H1 (cell line): ENCODE measurements around the gene USP53. TPM values are rescaled to one million over a fixed set of nuclear protein-coding genes. Genes with fewer than 3 reads are reported as not detected.

Source experiments
- CHD2 ChIP-seq: IDR thresholded peaks from 2 replicates; pipeline ENCODE4 v1.6.1; 2012; ENCODE audit warnings: low read length, improper control_type of control experiment
- MAFK ChIP-seq: IDR thresholded peaks from 2 replicates; pipeline ENCODE4 v1.6.1; 2012; ENCODE audit warnings: low read depth, mild to moderate bottlenecking, improper control_type of control experiment, low read length
- SP2 ChIP-seq: IDR thresholded peaks from 2 replicates; pipeline ENCODE4 v1.6.1; 2012; ENCODE audit warnings: mild to moderate bottlenecking, low read length, inconsistent platforms
- SUZ12 ChIP-seq: fragments of 200-600 bp; sonication (generic); IDR thresholded peaks from 2 replicates; pipeline ENCODE4 v1.6.1; 2012; ENCODE audit warnings: mild to moderate bottlenecking, inconsistent platforms, low read length, moderate library complexity, mixed read lengths
- polyA plus RNA-seq, 7 experiments: library from polyadenylated mRNA; depleted of rRNA in 3 of 7; stranded (reverse) in 5 of 7; unstranded in 2 of 7; fragments of >200 nt in 5 of 7; fragments of 200-250 nt in 2 of 7; gene quantifications; 1 replicate in 5 of 7; 2 replicates in 1 of 7; 4 replicates in 1 of 7; pipeline versions ENCODE4 v1.2.1 to v1.2.3, GENCODE V29; 2011 to 2013; ENCODE audit warnings: missing spikeins in 2 of 7, mixed read lengths in 2 of 7
- total RNA-seq: library from RNA; stranded (reverse); fragmentation: NEBNext Ultra II Directional; extraction: Animal tissue kit (Norgen Biotek cat#: 25700); gene quantifications from 2 replicates; pipeline ENCODE4 v1.2.1, GENCODE V29; 2021
- TF ChIP-seq, protein P1 (sequence below): fragments of 300-600 bp; sonication (generic); IDR thresholded peaks from 2 replicates; pipeline ENCODE4 v1.7.1; 2012; ENCODE audit warnings: low read length, moderate library complexity, mild to moderate bottlenecking, inconsistent platforms; ENCODE audit not compliant: insufficient replicate concordance

Gene USP53
- total and polyA plus RNA-seq, 2 of the 8 experiments (the other 6 are each of a cell fraction or from before 2014, with no cell fraction given) = 2.9 to 14.9 TPM

- TF ChIP-seq, protein P1, sequence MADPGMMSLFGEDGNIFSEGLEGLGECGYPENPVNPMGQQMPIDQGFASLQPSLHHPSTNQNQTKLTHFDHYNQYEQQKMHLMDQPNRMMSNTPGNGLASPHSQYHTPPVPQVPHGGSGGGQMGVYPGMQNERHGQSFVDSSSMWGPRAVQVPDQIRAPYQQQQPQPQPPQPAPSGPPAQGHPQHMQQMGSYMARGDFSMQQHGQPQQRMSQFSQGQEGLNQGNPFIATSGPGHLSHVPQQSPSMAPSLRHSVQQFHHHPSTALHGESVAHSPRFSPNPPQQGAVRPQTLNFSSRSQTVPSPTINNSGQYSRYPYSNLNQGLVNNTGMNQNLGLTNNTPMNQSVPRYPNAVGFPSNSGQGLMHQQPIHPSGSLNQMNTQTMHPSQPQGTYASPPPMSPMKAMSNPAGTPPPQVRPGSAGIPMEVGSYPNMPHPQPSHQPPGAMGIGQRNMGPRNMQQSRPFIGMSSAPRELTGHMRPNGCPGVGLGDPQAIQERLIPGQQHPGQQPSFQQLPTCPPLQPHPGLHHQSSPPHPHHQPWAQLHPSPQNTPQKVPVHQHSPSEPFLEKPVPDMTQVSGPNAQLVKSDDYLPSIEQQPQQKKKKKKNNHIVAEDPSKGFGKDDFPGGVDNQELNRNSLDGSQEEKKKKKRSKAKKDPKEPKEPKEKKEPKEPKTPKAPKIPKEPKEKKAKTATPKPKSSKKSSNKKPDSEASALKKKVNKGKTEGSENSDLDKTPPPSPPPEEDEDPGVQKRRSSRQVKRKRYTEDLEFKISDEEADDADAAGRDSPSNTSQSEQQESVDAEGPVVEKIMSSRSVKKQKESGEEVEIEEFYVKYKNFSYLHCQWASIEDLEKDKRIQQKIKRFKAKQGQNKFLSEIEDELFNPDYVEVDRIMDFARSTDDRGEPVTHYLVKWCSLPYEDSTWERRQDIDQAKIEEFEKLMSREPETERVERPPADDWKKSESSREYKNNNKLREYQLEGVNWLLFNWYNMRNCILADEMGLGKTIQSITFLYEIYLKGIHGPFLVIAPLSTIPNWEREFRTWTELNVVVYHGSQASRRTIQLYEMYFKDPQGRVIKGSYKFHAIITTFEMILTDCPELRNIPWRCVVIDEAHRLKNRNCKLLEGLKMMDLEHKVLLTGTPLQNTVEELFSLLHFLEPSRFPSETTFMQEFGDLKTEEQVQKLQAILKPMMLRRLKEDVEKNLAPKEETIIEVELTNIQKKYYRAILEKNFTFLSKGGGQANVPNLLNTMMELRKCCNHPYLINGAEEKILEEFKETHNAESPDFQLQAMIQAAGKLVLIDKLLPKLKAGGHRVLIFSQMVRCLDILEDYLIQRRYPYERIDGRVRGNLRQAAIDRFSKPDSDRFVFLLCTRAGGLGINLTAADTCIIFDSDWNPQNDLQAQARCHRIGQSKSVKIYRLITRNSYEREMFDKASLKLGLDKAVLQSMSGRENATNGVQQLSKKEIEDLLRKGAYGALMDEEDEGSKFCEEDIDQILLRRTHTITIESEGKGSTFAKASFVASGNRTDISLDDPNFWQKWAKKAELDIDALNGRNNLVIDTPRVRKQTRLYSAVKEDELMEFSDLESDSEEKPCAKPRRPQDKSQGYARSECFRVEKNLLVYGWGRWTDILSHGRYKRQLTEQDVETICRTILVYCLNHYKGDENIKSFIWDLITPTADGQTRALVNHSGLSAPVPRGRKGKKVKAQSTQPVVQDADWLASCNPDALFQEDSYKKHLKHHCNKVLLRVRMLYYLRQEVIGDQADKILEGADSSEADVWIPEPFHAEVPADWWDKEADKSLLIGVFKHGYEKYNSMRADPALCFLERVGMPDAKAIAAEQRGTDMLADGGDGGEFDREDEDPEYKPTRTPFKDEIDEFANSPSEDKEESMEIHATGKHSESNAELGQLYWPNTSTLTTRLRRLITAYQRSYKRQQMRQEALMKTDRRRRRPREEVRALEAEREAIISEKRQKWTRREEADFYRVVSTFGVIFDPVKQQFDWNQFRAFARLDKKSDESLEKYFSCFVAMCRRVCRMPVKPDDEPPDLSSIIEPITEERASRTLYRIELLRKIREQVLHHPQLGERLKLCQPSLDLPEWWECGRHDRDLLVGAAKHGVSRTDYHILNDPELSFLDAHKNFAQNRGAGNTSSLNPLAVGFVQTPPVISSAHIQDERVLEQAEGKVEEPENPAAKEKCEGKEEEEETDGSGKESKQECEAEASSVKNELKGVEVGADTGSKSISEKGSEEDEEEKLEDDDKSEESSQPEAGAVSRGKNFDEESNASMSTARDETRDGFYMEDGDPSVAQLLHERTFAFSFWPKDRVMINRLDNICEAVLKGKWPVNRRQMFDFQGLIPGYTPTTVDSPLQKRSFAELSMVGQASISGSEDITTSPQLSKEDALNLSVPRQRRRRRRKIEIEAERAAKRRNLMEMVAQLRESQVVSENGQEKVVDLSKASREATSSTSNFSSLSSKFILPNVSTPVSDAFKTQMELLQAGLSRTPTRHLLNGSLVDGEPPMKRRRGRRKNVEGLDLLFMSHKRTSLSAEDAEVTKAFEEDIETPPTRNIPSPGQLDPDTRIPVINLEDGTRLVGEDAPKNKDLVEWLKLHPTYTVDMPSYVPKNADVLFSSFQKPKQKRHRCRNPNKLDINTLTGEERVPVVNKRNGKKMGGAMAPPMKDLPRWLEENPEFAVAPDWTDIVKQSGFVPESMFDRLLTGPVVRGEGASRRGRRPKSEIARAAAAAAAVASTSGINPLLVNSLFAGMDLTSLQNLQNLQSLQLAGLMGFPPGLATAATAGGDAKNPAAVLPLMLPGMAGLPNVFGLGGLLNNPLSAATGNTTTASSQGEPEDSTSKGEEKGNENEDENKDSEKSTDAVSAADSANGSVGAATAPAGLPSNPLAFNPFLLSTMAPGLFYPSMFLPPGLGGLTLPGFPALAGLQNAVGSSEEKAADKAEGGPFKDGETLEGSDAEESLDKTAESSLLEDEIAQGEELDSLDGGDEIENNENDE = no peak
- TF ChIP-seq SP2 = no peak
- TF ChIP-seq CHD2 = no peak
- no peak for TF ChIP-seq SUZ12
- no peak for TF ChIP-seq MAFK
These were observed 33.7 kb downstream of the USP53 start (continued) for GRCh38 chr4:119246177-119246733.
